Measurements from ENCODE around the gene EPM2AIP1.
"Not testable (repeated sequence)": the region's sequence is repeated elsewhere in the genome, so short reads cannot be mapped to it uniquely, and the experiment has no call there.

Gene EPM2AIP1

GRCh38 chr3:36992806-36993325 is at the start of gene EPM2AIP1:
TSS of gene EPM2AIP1 (minus strand) at chr3:36993131. CDS start at chr3:36993077, 54 bp downstream.
- peak within 1 kb of the TSS; percentile 82 for H3K4me3 ChIP-seq (ENCODE audit: low read depth, low read length)
- DNase-seq (ENCODE audit: low read depth): no peak

- not testable (repeated sequence) for DNase-seq (ENCODE audit: low read depth); H3K4me3 ChIP-seq (ENCODE audit: low read depth, low read length)
These were observed 49.8 kb upstream of the EPM2AIP1 start for GRCh38 chr3:37042712-37043111.

GRCh38 chr3:37041546-37042195 is 48.7 kb upstream of the EPM2AIP1 start:
- DNase-seq (ENCODE audit: low read depth): peak; percentile 22
- no peak overlapping the region for H3K4me3 ChIP-seq (ENCODE audit: low read depth, low read length)

- H3K4me3 ChIP-seq (ENCODE audit: low read depth, low read length): no peak overlapping the region
- DNase-seq (ENCODE audit: low read depth): no peak
These were observed 47.3 kb upstream of the EPM2AIP1 start for GRCh38 chr3:37040231-37040630.

- no peak overlapping the region for H3K4me3 ChIP-seq (ENCODE audit: low read depth, low read length)
- DNase-seq (ENCODE audit: low read depth): no peak
These were observed 46.4 kb upstream of the EPM2AIP1 start for GRCh38 chr3:37039161-37039846.

- no peak for DNase-seq (ENCODE audit: low read depth)
- no peak overlapping the region for H3K4me3 ChIP-seq (ENCODE audit: low read depth, low read length)
These were observed 44.4 kb upstream of the EPM2AIP1 start for GRCh38 chr3:37037352-37037751.

GRCh38 chr3:37032961-37033360 is 40.0 kb upstream of the EPM2AIP1 start:
- DNase-seq (ENCODE audit: low read depth): no peak
- no peak overlapping the region for H3K4me3 ChIP-seq (ENCODE audit: low read depth, low read length)

GRCh38 chr3:37031096-37031682 is 38.3 kb upstream of the EPM2AIP1 start:
- DNase-seq (ENCODE audit: low read depth): no peak
- H3K4me3 ChIP-seq (ENCODE audit: low read depth, low read length): no peak overlapping the region

GRCh38 chr3:37030588-37030987 is 37.7 kb upstream of the EPM2AIP1 start:
- no peak for DNase-seq (ENCODE audit: low read depth)
- no peak overlapping the region for H3K4me3 ChIP-seq (ENCODE audit: low read depth, low read length)

- H3K4me3 ChIP-seq (ENCODE audit: low read depth, low read length): no peak overlapping the region
- DNase-seq (ENCODE audit: low read depth): no peak
These were observed 36.7 kb upstream of the EPM2AIP1 start for GRCh38 chr3:37029516-37030163.

- no peak overlapping the region for H3K4me3 ChIP-seq (ENCODE audit: low read depth, low read length)
- DNase-seq (ENCODE audit: low read depth): no peak
These were observed 36.2 kb upstream of the EPM2AIP1 start for GRCh38 chr3:37029111-37029510.

GRCh38 chr3:37028329-37028728 is 35.4 kb upstream of the EPM2AIP1 start:
- DNase-seq (ENCODE audit: low read depth): no peak
- no peak overlapping the region for H3K4me3 ChIP-seq (ENCODE audit: low read depth, low read length)

GRCh38 chr3:37026851-37027250 is 33.9 kb upstream of the EPM2AIP1 start:
- no peak for DNase-seq (ENCODE audit: low read depth)
- H3K4me3 ChIP-seq (ENCODE audit: low read depth, low read length): no peak overlapping the region

GRCh38 chr3:37025561-37026335 is 32.8 kb upstream of the EPM2AIP1 start:
- no peak overlapping the region for H3K4me3 ChIP-seq (ENCODE audit: low read depth, low read length)
- no peak for DNase-seq (ENCODE audit: low read depth)

- DNase-seq (ENCODE audit: low read depth): no peak
- H3K4me3 ChIP-seq (ENCODE audit: low read depth, low read length): no peak overlapping the region
These were observed 32.0 kb upstream of the EPM2AIP1 start for GRCh38 chr3:37024820-37025405.

- no peak overlapping the region for H3K4me3 ChIP-seq (ENCODE audit: low read depth, low read length)
- DNase-seq (ENCODE audit: low read depth): no peak
These were observed 31.2 kb upstream of the EPM2AIP1 start for GRCh38 chr3:37024092-37024491.

GRCh38 chr3:37017683-37018082 is 24.8 kb upstream of the EPM2AIP1 start:
- DNase-seq (ENCODE audit: low read depth): no peak
- no peak overlapping the region for H3K4me3 ChIP-seq (ENCODE audit: low read depth, low read length)

- no peak for DNase-seq (ENCODE audit: low read depth)
- no peak overlapping the region for H3K4me3 ChIP-seq (ENCODE audit: low read depth, low read length)
These were observed 24.0 kb upstream of the EPM2AIP1 start for GRCh38 chr3:37016903-37017302.

- DNase-seq (ENCODE audit: low read depth): no peak
These were observed 22.7 kb upstream of the EPM2AIP1 start for GRCh38 chr3:37015642-37016041.

More at GRCh38 chr3:37015642-37016041, 22.7 kb upstream of the EPM2AIP1 start:
- H3K4me3 ChIP-seq (ENCODE audit: low read depth, low read length): no peak overlapping the region
